Endothelial cell of umbilical vein (primary cell): Measurements from ENCODE around the gene GNG3. TPM values are rescaled to one million over a fixed set of nuclear protein-coding genes. Genes with fewer than 3 reads are reported as not detected.

Source experiments
- BruUV-seq: library from RNA; stranded (reverse); fragments of 400-500 nt; replicated peaks from 2 replicates; lab custom pipeline; 2021; lab: Mats Ljungman, UMichigan
- CTCF ChIA-PET: fragments of 300-600, 350-600 bp; sonication (Branson Sonifier 250); formaldehyde crosslinking; loops from one replicate; lab custom pipeline; 2021; ENCODE audit warnings: antibody characterized with exemption, inconsistent platforms; lab: Charles Lee
- POLR2A ChIA-PET: fragments of 300-600, 350-600 bp; sonication (Branson Sonifier 250); formaldehyde crosslinking; loops from one replicate; lab custom pipeline; 2021; ENCODE audit warnings: antibody characterized with exemption, inconsistent platforms; lab: Charles Lee
- DNase-seq: peaks from one replicate; pipeline ENCODE4 v3.0.0-alpha.2; 2011; ENCODE audit warnings: low read depth, low spot score
- FAIRE-seq: peaks from 2 replicates; lab custom pipeline; 2011; peaks lifted over from hg19 to GRCh38; lab: Jason Lieb, UNC
- H2AFZ ChIP-seq: 2 replicates; pipeline ENCODE4 v1.6.0; 2012; ENCODE audit warnings: low read depth, low read length, control low read depth, inconsistent platforms
- H3K27ac ChIP-seq: 2 replicates; pipeline ENCODE4 v1.5.1; 2011; ENCODE audit warnings: low read depth, mild to moderate bottlenecking, control low read depth, low read length, moderate library complexity; ENCODE audit not compliant: insufficient read depth
- H3K27me3 ChIP-seq, 2 experiments: 2 replicates each; pipeline versions ENCODE4 v1.6.0 to v1.6.1; 2011; ENCODE audit warnings: low read length in 2 of 2, mixed read lengths in 1 of 2; ENCODE audit not compliant: control insufficient read depth in 2 of 2, insufficient read depth in 2 of 2
- H3K36me3 ChIP-seq, 2 experiments: 2 replicates in 1 of 2; 3 replicates in 1 of 2; pipeline ENCODE4 v1.5.1; 2011; ENCODE audit warnings: low read length in 2 of 2, mild to moderate bottlenecking in 1 of 2, moderate library complexity in 1 of 2; ENCODE audit not compliant: control insufficient read depth in 2 of 2, insufficient read depth in 2 of 2; ENCODE audit errors: extremely low read depth in 1 of 2
- H3K4me1 ChIP-seq: 3 replicates; pipeline ENCODE4 v1.5.1; 2011; ENCODE audit warnings: mild to moderate bottlenecking, low read length; ENCODE audit not compliant: control insufficient read depth, insufficient read depth; ENCODE audit errors: extremely low read depth
- H3K4me2 ChIP-seq: 2 replicates; pipeline ENCODE4 v1.6.1; 2011; ENCODE audit warnings: low read length, control low read depth, mixed read lengths; ENCODE audit not compliant: insufficient read depth
- H3K4me3 ChIP-seq, 3 experiments: fragments of 200-600 bp in 1 of 3; sonication (generic), shearing (Covaris generic) in 1 of 3; replicated peaks in 1 of 3; 2 replicates each; pipeline ENCODE4 v1.5.1; 2011 to 2016; ENCODE audit warnings: control low read depth in 3 of 3, low read length in 3 of 3, mild to moderate bottlenecking in 2 of 3, inconsistent platforms in 1 of 3, low read depth in 1 of 3, moderate library complexity in 1 of 3; ENCODE audit not compliant: insufficient read depth in 1 of 3
- H3K79me2 ChIP-seq: 2 replicates; pipeline ENCODE4 v1.6.0; 2012; ENCODE audit warnings: low read length, inconsistent platforms; ENCODE audit not compliant: control insufficient read depth, insufficient read depth
- H3K9ac ChIP-seq: replicated peaks from 2 replicates; pipeline ENCODE3; 2011; ENCODE audit warnings: low read length, control low read depth; ENCODE audit not compliant: insufficient read depth; ENCODE audit errors: extremely low read depth
- H3K9me1 ChIP-seq: replicated peaks from 3 replicates; pipeline ENCODE4 v1.6.0; 2011; ENCODE audit warnings: mild to moderate bottlenecking, low read length; ENCODE audit not compliant: control insufficient read depth, insufficient read depth; ENCODE audit errors: extremely low read depth
- H3K9me3 ChIP-seq: replicated peaks from 2 replicates; pipeline ENCODE4 v1.5.1; 2012; ENCODE audit warnings: low read length, inconsistent platforms; ENCODE audit not compliant: control insufficient read depth, insufficient read depth
- H4K20me1 ChIP-seq: replicated peaks from 2 replicates; pipeline ENCODE3; 2011; ENCODE audit warnings: mild to moderate bottlenecking, low read length; ENCODE audit not compliant: control insufficient read depth, insufficient read depth; ENCODE audit errors: extremely low read depth
- CTCF ChIP-seq, 2 donors: IDR thresholded peaks; 1 replicate in 1 of 2; 2 replicates in 1 of 2; pipeline ENCODE4 v1.5.1; 2011; ENCODE audit warnings: low read length in 2 of 2, mild to moderate bottlenecking in 2 of 2, moderate library complexity in 2 of 2, control low read depth in 1 of 2, inconsistent platforms in 1 of 2, low read depth in 1 of 2; ENCODE audit not compliant: insufficient read depth in 1 of 2; ENCODE audit errors: extremely low read depth in 1 of 2
- EZH2 ChIP-seq: IDR thresholded peaks from 2 replicates; pipeline ENCODE4 v1.6.1; 2012; ENCODE audit warnings: borderline replicate concordance, low read depth, mild to moderate bottlenecking, moderate library complexity, low read length, inconsistent platforms; ENCODE audit not compliant: severe bottlenecking
- FOS ChIP-seq: IDR thresholded peaks from 2 replicates; pipeline ENCODE4 v1.6.1; 2011; ENCODE audit warnings: mild to moderate bottlenecking, low read length, moderate library complexity, borderline replicate concordance; ENCODE audit not compliant: insufficient read depth
- GATA2 ChIP-seq: IDR thresholded peaks from 2 replicates; pipeline ENCODE4 v1.7.0; 2011; ENCODE audit warnings: low read depth, mild to moderate bottlenecking, moderate library complexity, mixed read lengths, low read length; ENCODE audit not compliant: insufficient read length, insufficient read depth
- JUN ChIP-seq: IDR thresholded peaks from 2 replicates; pipeline ENCODE4 v1.6.1; 2011; ENCODE audit warnings: borderline replicate concordance, low read depth; ENCODE audit not compliant: insufficient read length, insufficient read depth
- MAX ChIP-seq: IDR thresholded peaks from 2 replicates; pipeline ENCODE4 v1.6.1; 2011; ENCODE audit not compliant: insufficient read depth, insufficient read length
- MYC ChIP-seq: IDR thresholded peaks from one replicate; pipeline ENCODE4 v1.6.1; 2011; ENCODE audit warnings: mild to moderate bottlenecking, low read depth, low read length
- POLR2A ChIP-seq: IDR thresholded peaks from 2 replicates; pipeline ENCODE4 v1.6.1; 2012; ENCODE audit warnings: low read depth, mild to moderate bottlenecking, control low read depth, low read length
- POLR2AphosphoS5 ChIP-seq: IDR thresholded peaks from 2 replicates; pipeline ENCODE4 v1.6.1; 2012; ENCODE audit warnings: low read depth, mild to moderate bottlenecking, control low read depth, low read length, moderate library complexity; ENCODE audit not compliant: insufficient read depth
- dilution Hi-C: fragments of 300-500 bp; cut with MboI; formaldehyde crosslinking; loops from one replicate; pipeline ENCODE4 v1.15.0; 2019; ENCODE audit warnings: low sequenced_read_pairs; ENCODE audit not compliant: extremely low pct_ligation_motif_present
- intact Hi-C: fragments of 100-400 bp; cut with micrococcal nuclease; formaldehyde crosslinking; loops from one replicate; pipeline ENCODE4 v1.10.0; 2022
- polyA plus RNA-seq, 4 experiments: library from polyadenylated mRNA; depleted of rRNA in 3 of 4; stranded (reverse) in 3 of 4; unstranded in 1 of 4; fragments of >200 nt; gene quantifications; 2 replicates each; pipeline versions ENCODE4 v1.2.1 to v1.2.3, GENCODE V29; 2011 to 2012; ENCODE audit warnings: missing spikeins in 1 of 4
- total RNA-seq: library from RNA; stranded (reverse); gene quantifications from 2 replicates; pipeline ENCODE4 v1.2.3, GENCODE V29; 2021

The GNG3 gene
- total and polyA plus RNA-seq, 2 donors (not counting 3 experiments of a cell fraction or from before 2014, with no cell fraction given) = not detected

GRCh38 chr11:62708793-62709192 lies 1.3 kb downstream of the GNG3 start:
- intact Hi-C loops (loop anchor here (1.0 to 5.0 kb wide), 3 partner anchors 19 to 56 kb away; partner anchors contain the start of genes C11orf98, CSKMT, HNRNPUL2 and INTS5), dilution Hi-C loops (no loop called here)
- Histone ChIP-seq H3K36me3 (peaks cover 8 to 13% of the 10 kb centered on the region in 2 experiments), H3K27me3 (no peaks in the 10 kb centered on the region), H3K79me2 (no peaks in the 10 kb centered on the region), H3K9me3 (no peaks in the 10 kb centered on the region), H3K9me1 (no peaks in the 10 kb centered on the region), H3K4me1 (peaks cover 25% of the 10 kb centered on the region), H3K9ac (peak overlapping the region; percentile 78), H3K27ac (peak overlapping the region; percentile 73), H3K4me2 (peak overlapping the region; percentile 85), H2AFZ (peak overlapping the region; percentile 50), H4K20me1 (no peaks in the 10 kb centered on the region), H3K4me3 (peak overlapping the region; percentile 5 to 68 (median 58))
- DNase-seq = no peak
- POLR2A ChIA-PET = interaction anchor here (1.0 to 2.8 kb wide), 4 partner anchors 19 to 147 kb away, joined by 5 to 8 read pairs (median 6); partner anchors contain the start of genes C11orf98, CSKMT and HNRNPUL2
- CTCF ChIA-PET = interaction anchor here (1.0 to 1.7 kb wide), 6 partner anchors 19 to 172 kb away, joined by 3 to 7 read pairs (median 4); partner anchors contain the start of genes C11orf98, CSKMT, HNRNPUL2 and SLC3A2
- no peak for FAIRE-seq
- BruUV-seq = no TSS peak
- TF ChIP-seq MYC = no peak
- TF ChIP-seq FOS = no peak
- no peak for TF ChIP-seq POLR2A
- TF ChIP-seq GATA2 = no peak
- no peak for TF ChIP-seq EZH2
- no peak for TF ChIP-seq CTCF (IDR thresholded peaks at IDR 0.05; ENCODE audit: extremely low read depth in 1 of 2, insufficient read depth in 1 of 2, low read depth in 1 of 2, low read length in 2 of 2)
- TF ChIP-seq MAX = no peak
- TF ChIP-seq POLR2AphosphoS5 = no peak
- no peak for TF ChIP-seq JUN
